ENCODE results near the gene OBSCN. TPM values are rescaled to one million over a fixed set of nuclear protein-coding genes. Genes with fewer than 3 reads are reported as not detected.

OBSCN gene
- total RNA-seq, 1 experiment from 2014 or later = 33.3 TPM

GRCh38 chr1:228278432-228278941 lies 70.6 kb downstream of the OBSCN start:
- H3K4me1 Mint-ChIP-seq = peaks cover 2 to 3% of the 10 kb centered on the region in 2 experiments; a peak in 2 of 4 replicates
- no peak overlapping the region for H3K4me3 Mint-ChIP-seq

More at GRCh38 chr1:228278432-228278941, 70.6 kb downstream of the OBSCN start:
- Histone ChIP-seq H3K4me1 (ENCODE audit: insufficient read depth, low read length) (no peaks in the 10 kb centered on the region), H3K56ac (ENCODE audit: insufficient read length, low read depth, low read length) (no peak overlapping the region), H2AK5ac (ENCODE audit: insufficient read length, low read length) (no peak overlapping the region), H3K27me3 (ENCODE audit: insufficient read depth, low read length) (no peaks in the 10 kb centered on the region), H3K4ac (ENCODE audit: low read depth, low read length) (no peak overlapping the region), H4K20me1 (ENCODE audit: control insufficient read depth, insufficient read depth, insufficient read length) (no peaks in the 10 kb centered on the region), H2BK120ac (ENCODE audit: low read depth, low read length, poor library complexity, severe bottlenecking) (no peak overlapping the region), H3T11ph (ENCODE audit: low read length) (no peak overlapping the region), H3K27ac (ENCODE audit: insufficient read length, low read depth, low read length) (no peak overlapping the region), H3K23me2 (ENCODE audit: insufficient read length, low read depth, low read length, poor library complexity, severe bottlenecking) (peaks cover 6% of the 10 kb centered on the region), H2BK5ac (ENCODE audit: insufficient read length, low read length) (no peak overlapping the region), H4K91ac (ENCODE audit: insufficient read length, low read depth, low read length) (no peak overlapping the region), H4K8ac (replicated peaks; ENCODE audit: insufficient read length, low read depth, low read length) (no peak overlapping the region), H3K9me3 (ENCODE audit: control insufficient read depth, low read depth, low read length) (no peaks in the 10 kb centered on the region), H3K18ac (ENCODE audit: insufficient read length, low read depth, low read length) (no peak overlapping the region), H3K79me1 (ENCODE audit: insufficient read depth, low read depth, low read length, poor library complexity, severe bottlenecking) (no peaks in the 10 kb centered on the region), H2BK15ac (ENCODE audit: low read depth, low read length) (no peak overlapping the region), H2BK20ac (ENCODE audit: low read depth, low read length, poor library complexity, severe bottlenecking) (no peak overlapping the region), H3K23ac (ENCODE audit: insufficient read length, low read depth, low read length) (no peak overlapping the region), H4K5ac (ENCODE audit: insufficient read length, low read depth, low read length) (no peak overlapping the region), H2BK12ac (ENCODE audit: insufficient read length, low read depth, low read length) (no peak overlapping the region), H3K9ac (ENCODE audit: extremely low read depth, insufficient read length, low read length) (no peak overlapping the region), H3K14ac (ENCODE audit: insufficient read depth, low read length) (no peak overlapping the region), H3K4me2 (ENCODE audit: insufficient read depth, insufficient read length, low read length) (no peak overlapping the region), H3K79me2 (ENCODE audit: insufficient read depth, low read length) (no peaks in the 10 kb centered on the region), H2AFZ (ENCODE audit: low read length) (no peak overlapping the region)
- no peak for DNase-seq
- no peak for TF ChIP-seq CTCF (conservative IDR thresholded peaks at IDR 0.05)
- Mint-ChIP-seq H3K9me3 (no peaks in the 10 kb centered on the region), H3K27ac (no peak overlapping the region), H3K36me3 (ENCODE audit: insufficient read depth in 1 of 3, low read depth in 3 of 3) (peaks cover 7 to 32% (median 20%) of the 10 kb centered on the region in 3 experiments; a peak in 6 of 7 replicates), H3K27me3 (ENCODE audit: low read depth) (peaks cover 8% of the 10 kb centered on the region)
- WGBS (ENCODE audit: extremely low coverage, insufficient read length, low lambda C conversion rate) = no CpG with 5 or more reads among the region's 21 CpGs

Measured in H9 (cell line).